H1 (cell line): Measurements from ENCODE around the gene ROR1. TPM values are rescaled to one million over a fixed set of nuclear protein-coding genes. Genes with fewer than 3 reads are reported as not detected.

ENCODE experiments used
- KDM4A ChIP-seq: IDR thresholded peaks from one replicate; pipeline ENCODE4 v1.7.1; 2012; ENCODE audit warnings: low read depth, mild to moderate bottlenecking, moderate library complexity, low read length, inconsistent platforms; ENCODE audit not compliant: severe bottlenecking
- TEAD4 ChIP-seq: IDR thresholded peaks from 2 replicates; pipeline ENCODE4 v1.6.1; 2012; ENCODE audit warnings: low read depth, low read length, inconsistent platforms, mixed read lengths
- polyA plus RNA-seq, 7 experiments: library from polyadenylated mRNA; depleted of rRNA in 3 of 7; stranded (reverse) in 5 of 7; unstranded in 2 of 7; fragments of >200 nt in 5 of 7; fragments of 200-250 nt in 2 of 7; gene quantifications; 1 replicate in 5 of 7; 2 replicates in 1 of 7; 4 replicates in 1 of 7; pipeline versions ENCODE4 v1.2.1 to v1.2.3, GENCODE V29; 2011 to 2013; ENCODE audit warnings: missing spikeins in 2 of 7, mixed read lengths in 2 of 7
- total RNA-seq: library from RNA; stranded (reverse); fragmentation: NEBNext Ultra II Directional; extraction: Animal tissue kit (Norgen Biotek cat#: 25700); gene quantifications from 2 replicates; pipeline ENCODE4 v1.2.1, GENCODE V29; 2021
- TF ChIP-seq, protein P1 (sequence below): fragments of 300-600 bp; sonication (generic); IDR thresholded peaks from 2 replicates; pipeline ENCODE4 v1.7.1; 2012; ENCODE audit warnings: low read length, moderate library complexity, mild to moderate bottlenecking, inconsistent platforms; ENCODE audit not compliant: insufficient replicate concordance

The ROR1 gene
- total and polyA plus RNA-seq, 2 of the 8 experiments (the other 6 are each of a cell fraction or from before 2014, with no cell fraction given), result 33.6 to 73.6 TPM

- TF ChIP-seq TEAD4 (no peak), KDM4A (no peak)
- TF ChIP-seq, protein P1, sequence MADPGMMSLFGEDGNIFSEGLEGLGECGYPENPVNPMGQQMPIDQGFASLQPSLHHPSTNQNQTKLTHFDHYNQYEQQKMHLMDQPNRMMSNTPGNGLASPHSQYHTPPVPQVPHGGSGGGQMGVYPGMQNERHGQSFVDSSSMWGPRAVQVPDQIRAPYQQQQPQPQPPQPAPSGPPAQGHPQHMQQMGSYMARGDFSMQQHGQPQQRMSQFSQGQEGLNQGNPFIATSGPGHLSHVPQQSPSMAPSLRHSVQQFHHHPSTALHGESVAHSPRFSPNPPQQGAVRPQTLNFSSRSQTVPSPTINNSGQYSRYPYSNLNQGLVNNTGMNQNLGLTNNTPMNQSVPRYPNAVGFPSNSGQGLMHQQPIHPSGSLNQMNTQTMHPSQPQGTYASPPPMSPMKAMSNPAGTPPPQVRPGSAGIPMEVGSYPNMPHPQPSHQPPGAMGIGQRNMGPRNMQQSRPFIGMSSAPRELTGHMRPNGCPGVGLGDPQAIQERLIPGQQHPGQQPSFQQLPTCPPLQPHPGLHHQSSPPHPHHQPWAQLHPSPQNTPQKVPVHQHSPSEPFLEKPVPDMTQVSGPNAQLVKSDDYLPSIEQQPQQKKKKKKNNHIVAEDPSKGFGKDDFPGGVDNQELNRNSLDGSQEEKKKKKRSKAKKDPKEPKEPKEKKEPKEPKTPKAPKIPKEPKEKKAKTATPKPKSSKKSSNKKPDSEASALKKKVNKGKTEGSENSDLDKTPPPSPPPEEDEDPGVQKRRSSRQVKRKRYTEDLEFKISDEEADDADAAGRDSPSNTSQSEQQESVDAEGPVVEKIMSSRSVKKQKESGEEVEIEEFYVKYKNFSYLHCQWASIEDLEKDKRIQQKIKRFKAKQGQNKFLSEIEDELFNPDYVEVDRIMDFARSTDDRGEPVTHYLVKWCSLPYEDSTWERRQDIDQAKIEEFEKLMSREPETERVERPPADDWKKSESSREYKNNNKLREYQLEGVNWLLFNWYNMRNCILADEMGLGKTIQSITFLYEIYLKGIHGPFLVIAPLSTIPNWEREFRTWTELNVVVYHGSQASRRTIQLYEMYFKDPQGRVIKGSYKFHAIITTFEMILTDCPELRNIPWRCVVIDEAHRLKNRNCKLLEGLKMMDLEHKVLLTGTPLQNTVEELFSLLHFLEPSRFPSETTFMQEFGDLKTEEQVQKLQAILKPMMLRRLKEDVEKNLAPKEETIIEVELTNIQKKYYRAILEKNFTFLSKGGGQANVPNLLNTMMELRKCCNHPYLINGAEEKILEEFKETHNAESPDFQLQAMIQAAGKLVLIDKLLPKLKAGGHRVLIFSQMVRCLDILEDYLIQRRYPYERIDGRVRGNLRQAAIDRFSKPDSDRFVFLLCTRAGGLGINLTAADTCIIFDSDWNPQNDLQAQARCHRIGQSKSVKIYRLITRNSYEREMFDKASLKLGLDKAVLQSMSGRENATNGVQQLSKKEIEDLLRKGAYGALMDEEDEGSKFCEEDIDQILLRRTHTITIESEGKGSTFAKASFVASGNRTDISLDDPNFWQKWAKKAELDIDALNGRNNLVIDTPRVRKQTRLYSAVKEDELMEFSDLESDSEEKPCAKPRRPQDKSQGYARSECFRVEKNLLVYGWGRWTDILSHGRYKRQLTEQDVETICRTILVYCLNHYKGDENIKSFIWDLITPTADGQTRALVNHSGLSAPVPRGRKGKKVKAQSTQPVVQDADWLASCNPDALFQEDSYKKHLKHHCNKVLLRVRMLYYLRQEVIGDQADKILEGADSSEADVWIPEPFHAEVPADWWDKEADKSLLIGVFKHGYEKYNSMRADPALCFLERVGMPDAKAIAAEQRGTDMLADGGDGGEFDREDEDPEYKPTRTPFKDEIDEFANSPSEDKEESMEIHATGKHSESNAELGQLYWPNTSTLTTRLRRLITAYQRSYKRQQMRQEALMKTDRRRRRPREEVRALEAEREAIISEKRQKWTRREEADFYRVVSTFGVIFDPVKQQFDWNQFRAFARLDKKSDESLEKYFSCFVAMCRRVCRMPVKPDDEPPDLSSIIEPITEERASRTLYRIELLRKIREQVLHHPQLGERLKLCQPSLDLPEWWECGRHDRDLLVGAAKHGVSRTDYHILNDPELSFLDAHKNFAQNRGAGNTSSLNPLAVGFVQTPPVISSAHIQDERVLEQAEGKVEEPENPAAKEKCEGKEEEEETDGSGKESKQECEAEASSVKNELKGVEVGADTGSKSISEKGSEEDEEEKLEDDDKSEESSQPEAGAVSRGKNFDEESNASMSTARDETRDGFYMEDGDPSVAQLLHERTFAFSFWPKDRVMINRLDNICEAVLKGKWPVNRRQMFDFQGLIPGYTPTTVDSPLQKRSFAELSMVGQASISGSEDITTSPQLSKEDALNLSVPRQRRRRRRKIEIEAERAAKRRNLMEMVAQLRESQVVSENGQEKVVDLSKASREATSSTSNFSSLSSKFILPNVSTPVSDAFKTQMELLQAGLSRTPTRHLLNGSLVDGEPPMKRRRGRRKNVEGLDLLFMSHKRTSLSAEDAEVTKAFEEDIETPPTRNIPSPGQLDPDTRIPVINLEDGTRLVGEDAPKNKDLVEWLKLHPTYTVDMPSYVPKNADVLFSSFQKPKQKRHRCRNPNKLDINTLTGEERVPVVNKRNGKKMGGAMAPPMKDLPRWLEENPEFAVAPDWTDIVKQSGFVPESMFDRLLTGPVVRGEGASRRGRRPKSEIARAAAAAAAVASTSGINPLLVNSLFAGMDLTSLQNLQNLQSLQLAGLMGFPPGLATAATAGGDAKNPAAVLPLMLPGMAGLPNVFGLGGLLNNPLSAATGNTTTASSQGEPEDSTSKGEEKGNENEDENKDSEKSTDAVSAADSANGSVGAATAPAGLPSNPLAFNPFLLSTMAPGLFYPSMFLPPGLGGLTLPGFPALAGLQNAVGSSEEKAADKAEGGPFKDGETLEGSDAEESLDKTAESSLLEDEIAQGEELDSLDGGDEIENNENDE, result no peak
Measured at GRCh38 chr1:64182207-64182606, 408.4 kb downstream of the ROR1 start (continued).
